K562 (cell line): Measurements from ENCODE around the gene TMC8.
A peak's percentile ranks its signal among the peaks of the same experiment; 100 is the strongest.

ENCODE experiments used
- POLR2A ChIP-seq: fragments of 450-650 bp; conservative IDR thresholded peaks from 2 replicates; pipeline ENCODE4 v1.6.1; 2016
- PRDM10 ChIP-seq: fragments of 450-650 bp; IDR thresholded peaks from 2 replicates; pipeline ENCODE4 v1.6.1; 2018; ENCODE audit not compliant: partially characterized antibody
- RCOR1 ChIP-seq, 2 experiments: IDR thresholded peaks; 2 replicates each; pipeline ENCODE4 v1.6.1; 2012; ENCODE audit warnings: low read depth in 2 of 2, low read length in 2 of 2, borderline replicate concordance in 1 of 2, improper control_type of control experiment in 1 of 2
- ZNF778 ChIP-seq: fragments of 450-650 bp; formaldehyde crosslinking; IDR thresholded peaks from 2 replicates; pipeline ENCODE4 v1.4.0; 2020; ENCODE audit warnings: mild to moderate bottlenecking, moderate library complexity

DNA sequence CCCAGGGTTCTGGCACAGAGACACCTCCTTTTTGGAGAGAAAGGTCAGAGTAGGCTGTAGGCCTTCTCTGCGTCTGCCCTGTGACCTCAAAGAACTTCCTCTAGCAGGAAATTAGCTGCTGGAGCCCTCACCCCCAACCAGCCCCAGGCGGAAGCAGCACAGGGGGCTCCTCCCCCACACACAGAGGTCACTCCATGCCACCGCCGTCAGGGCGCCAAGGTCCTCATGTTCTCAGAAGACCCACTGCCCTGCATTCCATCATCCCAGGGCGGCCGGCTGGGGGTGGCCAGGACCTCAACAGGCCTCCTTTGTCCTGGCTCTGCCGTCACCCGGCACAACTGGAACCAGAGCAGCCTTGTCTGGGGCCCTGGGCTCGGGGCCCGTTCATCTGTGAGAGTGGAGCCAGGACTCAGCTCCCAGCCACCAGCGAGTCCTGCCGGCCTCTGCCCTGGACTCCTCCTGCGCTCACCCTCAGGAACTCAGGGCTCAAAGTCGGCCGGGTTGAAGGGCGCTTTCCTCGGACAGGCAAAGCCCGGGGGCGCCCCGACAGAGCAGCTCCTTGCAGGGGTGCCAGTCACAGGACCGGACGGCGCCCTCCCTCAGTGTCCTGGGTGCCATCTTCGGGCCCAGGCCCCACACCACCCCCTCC is 3.2 kb upstream of the TMC8 start:
- TF ChIP-seq RCOR1 (IDR thresholded peaks at IDR 0.05; ENCODE audit: borderline replicate concordance in 1 of 2, low read depth in 2 of 2, low read length in 2 of 2) (peak in 1 of 2 experiments; percentile 38; a peak in 1 of 4 replicates), POLR2A (peak; percentile 76), PRDM10 (no peak), ZNF778 (no peak)
